Stomach (tissue), 4 donors: ENCODE results near the gene CTNNA3.

ENCODE experiments used
- CTCF ChIP-seq, 7 experiments: fragments of 450-650 bp in 4 of 7; fragments of 200-600 bp in 3 of 7; sonication (generic) in 3 of 7; IDR thresholded peaks; one replicate each; pipeline ENCODE4 v1.5.1; 2016 to 2019; ENCODE audit warnings: antibody characterized with exemption in 7 of 7, control low read depth in 2 of 7, mild to moderate bottlenecking in 1 of 7
- EP300 ChIP-seq: sonication (generic); formaldehyde crosslinking; IDR thresholded peaks from one replicate; pipeline ENCODE4 v1.6.1; 2017; ENCODE audit warnings: antibody characterized with exemption
- POLR2A ChIP-seq, 4 donors: fragments of 450-650 bp; IDR thresholded peaks; one replicate each; pipeline ENCODE4 v1.6.1; 2016; ENCODE audit warnings: antibody characterized with exemption in 4 of 4, control low read depth in 2 of 4, mild to moderate bottlenecking in 1 of 4, moderate library complexity in 1 of 4

- TF ChIP-seq POLR2A (IDR thresholded peaks at IDR 0.05) (no peak), CTCF (IDR thresholded peaks at IDR 0.05) (no peak), EP300 (no peak)
Observed at GRCh38 chr10:67471022-67471421, 225.0 kb downstream of the CTNNA3 start.
